K562 (cell line): ENCODE results near the gene C1QA. TPM values are rescaled to one million over a fixed set of nuclear protein-coding genes. Genes with fewer than 3 reads are reported as not detected.

ENCODE experiments used
- ARID4B ChIP-seq: sonication (generic); formaldehyde crosslinking; IDR thresholded peaks from 2 replicates; pipeline ENCODE4 v1.8.0; 2022; ENCODE audit warnings: mild to moderate bottlenecking, missing genetic modification reagents
- BRD9 ChIP-seq: fragments of 450-650 bp; IDR thresholded peaks from 2 replicates; pipeline ENCODE4 v1.6.1; 2018; ENCODE audit warnings: low read depth; ENCODE audit not compliant: partially characterized antibody
- CBFB ChIP-seq: sonication (generic); formaldehyde crosslinking; IDR thresholded peaks from 2 replicates; pipeline ENCODE4 v1.4.0; 2020; ENCODE audit warnings: mild to moderate bottlenecking, missing genetic modification reagents
- CCNT2 ChIP-seq: IDR thresholded peaks from 2 replicates; pipeline ENCODE4 v1.6.1; 2011; ENCODE audit warnings: borderline replicate concordance, low read depth, mild to moderate bottlenecking, moderate library complexity, mixed read lengths, low read length; ENCODE audit not compliant: insufficient read length; ENCODE audit errors: extremely low read depth
- CHD2 ChIP-seq: IDR thresholded peaks from 2 replicates; pipeline ENCODE4 v1.6.1; 2011; ENCODE audit warnings: low read depth, low read length
- EHMT2 ChIP-seq: fragments of 450-650 bp; IDR thresholded peaks from 2 replicates; pipeline ENCODE4 v1.6.1; 2018; ENCODE audit warnings: antibody characterized with exemption
- HMGXB4 ChIP-seq: sonication (generic); formaldehyde crosslinking; IDR thresholded peaks from 2 replicates; pipeline ENCODE4 v1.8.1; 2023; ENCODE audit warnings: mild to moderate bottlenecking, missing genetic modification reagents
- JUN ChIP-seq, 2 experiments: sonication (generic) in 1 of 2; formaldehyde crosslinking in 1 of 2; IDR thresholded peaks; 2 replicates each; pipeline versions ENCODE4 v1.6.1 to v1.8.0; 2012 to 2022; ENCODE audit warnings: borderline replicate concordance in 2 of 2, mild to moderate bottlenecking in 2 of 2, improper control_type of control experiment in 1 of 2, low read depth in 1 of 2, low read length in 1 of 2, missing genetic modification reagents in 1 of 2
- KDM1A ChIP-seq, 2 experiments: fragments of 450-650 bp; IDR thresholded peaks; 2 replicates each; pipeline ENCODE4 v1.6.1; 2016; ENCODE audit warnings: mild to moderate bottlenecking in 2 of 2
- L3MBTL2 ChIP-seq: fragments of 450-650 bp; IDR thresholded peaks from 2 replicates; pipeline ENCODE4 v1.6.1; 2016; ENCODE audit warnings: mild to moderate bottlenecking, moderate library complexity
- LARP7 ChIP-seq: fragments of 450-650 bp; IDR thresholded peaks from 2 replicates; pipeline ENCODE4 v1.6.1; 2016
- NUFIP1 ChIP-seq: fragments of 450-650 bp; IDR thresholded peaks from 2 replicates; pipeline ENCODE4 v1.6.1; 2018; ENCODE audit not compliant: partially characterized antibody
- PRPF4 ChIP-seq: fragments of 200-400 bp; formaldehyde crosslinking; IDR thresholded peaks from one replicate; pipeline ENCODE4 v1.6.1; 2017; ENCODE audit warnings: low read length, low read depth, mild to moderate bottlenecking; ENCODE audit not compliant: insufficient read depth, poor library complexity, severe bottlenecking
- TAF7 ChIP-seq: fragments of 450-650 bp; IDR thresholded peaks from 2 replicates; pipeline ENCODE4 v1.6.1; 2016; ENCODE audit warnings: missing genetic modification characterization, missing compliant biosample characterization
- ZFP36 ChIP-seq: fragments of 150-350 bp; IDR thresholded peaks from 2 replicates; pipeline ENCODE4 v1.6.1; 2018; ENCODE audit warnings: low read length, low read depth; ENCODE audit not compliant: partially characterized antibody
- ZKSCAN1 ChIP-seq: fragments of 150-350 bp; IDR thresholded peaks from 2 replicates; pipeline ENCODE4 v1.6.1; 2016; ENCODE audit warnings: low read depth, low read length
- ZNF121 ChIP-seq: sonication (generic); formaldehyde crosslinking; conservative IDR thresholded peaks from 2 replicates; pipeline ENCODE4 v1.8.0; 2022; ENCODE audit warnings: missing genetic modification reagents
- ZNF311 ChIP-seq: fragments of 250-450 bp; sonication (Bioruptor Pico); IDR thresholded peaks from 2 replicates; pipeline ENCODE4 v1.4.0; 2020; ENCODE audit warnings: mild to moderate bottlenecking, moderate library complexity
- ZNF395 ChIP-seq: fragments of 200-800 bp; sonication (Bioruptor generic); IDR thresholded peaks from 2 replicates; pipeline ENCODE4 v1.6.1; 2017; ENCODE audit warnings: missing genetic modification characterization, missing compliant biosample characterization
- ZNF511 ChIP-seq: sonication (generic); formaldehyde crosslinking; IDR thresholded peaks from 2 replicates; pipeline ENCODE4 v1.8.0; 2022; ENCODE audit warnings: mild to moderate bottlenecking, missing genetic modification reagents
- polyA plus RNA-seq, 8 experiments: library from polyadenylated mRNA; depleted of rRNA in 4 of 8; stranded (reverse) in 5 of 8; unstranded in 3 of 8; fragments of >200 nt; fragmentation: Nextera tagmentation in 2 of 8; fragmentation: Illumina TruSeq in 1 of 8; extraction: Ambion mirVana in 2 of 8; extraction: Trizol in 1 of 8; gene quantifications; 2 replicates each; pipeline versions ENCODE4 v1.2.1 to v1.2.3, GENCODE V29; 2011 to 2014; ENCODE audit warnings: inconsistent platforms in 1 of 8, missing spikeins in 1 of 8
- total RNA-seq, 7 experiments: library from RNA; depleted of rRNA in 6 of 7; stranded (reverse); fragments of >200 nt in 6 of 7; fragmentation: Illumina TruSeq in 2 of 7; extraction: Trizol in 2 of 7; gene quantifications; 2 replicates each; pipeline versions ENCODE4 v1.2.1 to v1.2.3, GENCODE V29; 2011 to 2021; ENCODE audit warnings: low replicate concordance in 1 of 7

Gene C1QA
- total and polyA plus RNA-seq, 9 of the 15 experiments (the other 6 are each of a cell fraction or from before 2014, with no cell fraction given): 0.71 TPM; not detected in 8

- no peak for TF ChIP-seq HMGXB4 (CRISPR knock-in tag)
- TF ChIP-seq ARID4B (CRISPR knock-in tag): no peak
- no peak for TF ChIP-seq LARP7
- TF ChIP-seq ZKSCAN1: no peak
- TF ChIP-seq PRPF4: no peak
- no peak for TF ChIP-seq L3MBTL2
- peak; percentile 86 for TF ChIP-seq EHMT2
- no peak for TF ChIP-seq CCNT2
- peak; percentile 84 for TF ChIP-seq ZFP36
- TF ChIP-seq JUN (IDR thresholded peaks at IDR 0.05; ENCODE audit: borderline replicate concordance, low read depth, low read length): no peak
- no peak for TF ChIP-seq JUN (CRISPR knock-in tag; IDR thresholded peaks at IDR 0.05; ENCODE audit: borderline replicate concordance)
- no peak for TF ChIP-seq ZNF395 (CRISPR knock-in tag)
- no peak for TF ChIP-seq NUFIP1
- TF ChIP-seq ZNF311: no peak
- TF ChIP-seq ZNF511: no peak
- no peak for TF ChIP-seq ZNF121
- no peak for TF ChIP-seq CHD2
- TF ChIP-seq TAF7: no peak
- no peak for TF ChIP-seq CBFB
- TF ChIP-seq BRD9: no peak
- peak in 1 of 2 experiments; percentile 25; a peak in 1 of 4 replicates for TF ChIP-seq KDM1A (IDR thresholded peaks at IDR 0.05)
Observed at GRCh38 chr1:22625262-22625925, 11.0 kb upstream of the C1QA start (continued).
